Activated CD8-positive, alpha-beta memory T cell treated with anti-CD3 and anti-CD28 coated beads for 1 hour (primary cell): Measurements from ENCODE around the gene CKMT1B.
"Not testable (repeated sequence)": the region's sequence is repeated elsewhere in the genome, so short reads cannot be mapped to it uniquely, and the experiment has no call there.

Experiments
- DNase-seq, 2 donors: peaks; one replicate each; pipeline ENCODE4 v3.0.0-alpha.2; 2020; ENCODE audit warnings: low read depth in 1 of 2; ENCODE audit errors: extremely low read depth in 1 of 2

The CKMT1B gene

GRCh38 chr15:43626937-43627336, 33.1 kb downstream of the CKMT1B start:
- DNase-seq = not testable (repeated sequence)

- not testable (repeated sequence) for DNase-seq
These were observed 44.8 kb downstream of the CKMT1B start for GRCh38 chr15:43638464-43639204.
